ENCODE data around the gene TMEFF2.

Gene TMEFF2

GRCh38 chr2:192060161-192060560 is 134.6 kb downstream of the TMEFF2 start:
- no peak for DNase-seq

GRCh38 chr2:192059266-192059665 is 135.5 kb downstream of the TMEFF2 start:
- DNase-seq = no peak

- DNase-seq = no peak
Measured at GRCh38 chr2:192053921-192054320, 140.8 kb downstream of the TMEFF2 start.

GRCh38 chr2:192051533-192051932 is 143.2 kb downstream of the TMEFF2 start:
- no peak for DNase-seq

GRCh38 chr2:192049362-192049761 is 145.4 kb downstream of the TMEFF2 start:
- no peak for DNase-seq

- no peak for DNase-seq
Measured at GRCh38 chr2:192047315-192048107, 147.2 kb downstream of the TMEFF2 start.

- no peak for DNase-seq
Measured at GRCh38 chr2:192044496-192044895, 150.2 kb downstream of the TMEFF2 start.

- no peak for DNase-seq
Measured at GRCh38 chr2:192043216-192043870, 151.4 kb downstream of the TMEFF2 start.

- no peak for DNase-seq
Measured at GRCh38 chr2:192042126-192042525, 152.6 kb downstream of the TMEFF2 start.

- DNase-seq = no peak
Measured at GRCh38 chr2:192038110-192038509, 156.6 kb downstream of the TMEFF2 start.

GRCh38 chr2:192035731-192036442 is 158.8 kb downstream of the TMEFF2 start:
- DNase-seq = no peak

- DNase-seq = no peak
Measured at GRCh38 chr2:192030856-192031255, 163.9 kb downstream of the TMEFF2 start.

GRCh38 chr2:192030289-192030688 is 164.4 kb downstream of the TMEFF2 start:
- DNase-seq = no peak

GRCh38 chr2:192029089-192029488 is 165.6 kb downstream of the TMEFF2 start:
- DNase-seq = no peak

GRCh38 chr2:192026825-192027120 is 168.0 kb downstream of the TMEFF2 start:
- no peak for DNase-seq

GRCh38 chr2:192026059-192026824 is 168.5 kb downstream of the TMEFF2 start:
- DNase-seq = no peak

- no peak for DNase-seq
Measured at GRCh38 chr2:192025637-192026036, 169.1 kb downstream of the TMEFF2 start.

GRCh38 chr2:192023006-192023405 is 171.7 kb downstream of the TMEFF2 start:
- no peak for DNase-seq

GRCh38 chr2:192017844-192018243 is 176.9 kb downstream of the TMEFF2 start:
- no peak for DNase-seq

GRCh38 chr2:192016265-192016664 is 178.5 kb downstream of the TMEFF2 start:
- DNase-seq = no peak

GRCh38 chr2:192013211-192013610 is 181.5 kb downstream of the TMEFF2 start:
- no peak for DNase-seq

GRCh38 chr2:192011196-192011595 is 183.5 kb downstream of the TMEFF2 start:
- DNase-seq = no peak

GRCh38 chr2:192010073-192010472 is 184.7 kb downstream of the TMEFF2 start:
- DNase-seq = no peak
